K562 (cell line): Measurements from ENCODE around the gene TMEM184C. TPM values are rescaled to one million over a fixed set of nuclear protein-coding genes. Genes with fewer than 3 reads are reported as not detected.
A peak's percentile ranks its signal among the peaks of the same experiment; 100 is the strongest.

Source experiments
- CHCHD3 ChIP-seq: fragments of 250-450 bp; sonication (Bioruptor Pico); IDR thresholded peaks from 2 replicates; pipeline ENCODE4 v2.1.2; 2022; ENCODE audit warnings: mild to moderate bottlenecking
- FOXJ3 ChIP-seq: sonication (generic); formaldehyde crosslinking; IDR thresholded peaks from 2 replicates; pipeline ENCODE4 v1.4.0; 2020; ENCODE audit warnings: mild to moderate bottlenecking, missing genetic modification reagents
- LCOR ChIP-seq: sonication (generic); formaldehyde crosslinking; IDR thresholded peaks from 2 replicates; pipeline ENCODE4 v1.8.0; 2022; ENCODE audit warnings: mild to moderate bottlenecking, missing genetic modification reagents
- MTA1 ChIP-seq: fragments of 450-650 bp; IDR thresholded peaks from 2 replicates; pipeline ENCODE4 v1.6.1; 2017; ENCODE audit warnings: borderline replicate concordance
- PCBP2 ChIP-seq: fragments of 200-400 bp; formaldehyde crosslinking; IDR thresholded peaks from 2 replicates; pipeline ENCODE4 v1.6.1; 2018; ENCODE audit warnings: low read length, low read depth, mild to moderate bottlenecking, moderate library complexity; ENCODE audit not compliant: poor library complexity, severe bottlenecking
- PHB2 ChIP-seq: fragments of 450-650 bp; IDR thresholded peaks from 2 replicates; pipeline ENCODE4 v1.6.1; 2017; ENCODE audit warnings: low read depth
- PHF8 ChIP-seq: fragments of 200-600 bp; sonication (generic); IDR thresholded peaks from 2 replicates; pipeline ENCODE4 v1.6.1; 2012; ENCODE audit warnings: mixed run types, mild to moderate bottlenecking, inconsistent platforms, low read length, moderate library complexity, borderline replicate concordance
- RAD21 ChIP-seq, 2 experiments: fragments of 250-450 bp in 1 of 2; fragments of 450-650 bp in 1 of 2; sonication (Bioruptor Pico) in 1 of 2; formaldehyde crosslinking in 1 of 2; IDR thresholded peaks in 1 of 2; conservative IDR thresholded peaks in 1 of 2; 2 replicates each; pipeline versions ENCODE4 v1.4.0 to v1.8.0; 2020 to 2022; ENCODE audit warnings: mild to moderate bottlenecking in 2 of 2, moderate library complexity in 1 of 2
- RBM22 ChIP-seq: fragments of 200-400 bp; formaldehyde crosslinking; IDR thresholded peaks from 2 replicates; pipeline ENCODE4 v1.6.1; 2018; ENCODE audit warnings: low read length, low read depth; ENCODE audit not compliant: poor library complexity, severe bottlenecking
- RHOXF2B ChIP-seq: fragments of 250-450 bp; sonication (Bioruptor Pico); conservative IDR thresholded peaks from 2 replicates; pipeline ENCODE4 v1.5.1; 2021
- SMARCE1 ChIP-seq: fragments of 450-650 bp; IDR thresholded peaks from 2 replicates; pipeline ENCODE4 v1.7.1; 2016; ENCODE audit warnings: mild to moderate bottlenecking
- SMC3 ChIP-seq: conservative IDR thresholded peaks from 2 replicates; pipeline ENCODE4 v1.6.1; 2011; ENCODE audit warnings: low read depth, low read length, improper control_type of control experiment; ENCODE audit not compliant: insufficient read depth
- SRF ChIP-seq, 2 experiments: fragments of 250-450, 450-650 bp in 1 of 2; sonication (Bioruptor Pico) in 1 of 2; sonication (generic) in 1 of 2; formaldehyde crosslinking; IDR thresholded peaks; 2 replicates each; pipeline versions ENCODE4 v1.5.0 to v1.5.1; 2020 to 2022; ENCODE audit warnings: mild to moderate bottlenecking in 1 of 2, missing genetic modification reagents in 1 of 2
- SRSF3 ChIP-seq: fragments of 200-400 bp; formaldehyde crosslinking; IDR thresholded peaks from 2 replicates; pipeline ENCODE4 v1.6.1; 2016; ENCODE audit warnings: mild to moderate bottlenecking, low read length, moderate library complexity; ENCODE audit not compliant: insufficient read depth
- ZNF12 ChIP-seq: sonication (generic); formaldehyde crosslinking; IDR thresholded peaks from 2 replicates; pipeline ENCODE4 v1.4.0; 2020; ENCODE audit warnings: mild to moderate bottlenecking, missing genetic modification reagents
- ZNF224 ChIP-seq: sonication (generic); formaldehyde crosslinking; IDR thresholded peaks from 2 replicates; pipeline ENCODE4 v1.8.0; 2022; ENCODE audit warnings: mild to moderate bottlenecking, missing genetic modification reagents
- ZNF384 ChIP-seq: IDR thresholded peaks from 2 replicates; pipeline ENCODE4 v1.6.1; 2012; ENCODE audit warnings: low read depth, low read length, improper control_type of control experiment
- ZNF551 ChIP-seq: fragments of 250-450 bp; sonication (Bioruptor Pico); IDR thresholded peaks from 2 replicates; pipeline ENCODE4 v1.5.0; 2021; ENCODE audit warnings: mild to moderate bottlenecking, moderate library complexity
- ZNF699 ChIP-seq: fragments of 250-450 bp; sonication (Bioruptor Pico); IDR thresholded peaks from 2 replicates; pipeline ENCODE4 v1.8.0; 2021; ENCODE audit warnings: mild to moderate bottlenecking, moderate library complexity; ENCODE audit not compliant: insufficient replicate concordance
- ZNF778 ChIP-seq: fragments of 450-650 bp; formaldehyde crosslinking; IDR thresholded peaks from 2 replicates; pipeline ENCODE4 v1.4.0; 2020; ENCODE audit warnings: mild to moderate bottlenecking, moderate library complexity
- ZSCAN29 ChIP-seq: fragments of 450-650 bp; IDR thresholded peaks from 2 replicates; pipeline ENCODE4 v1.6.1; 2017
- polyA plus RNA-seq, 8 experiments: library from polyadenylated mRNA; depleted of rRNA in 4 of 8; stranded (reverse) in 5 of 8; unstranded in 3 of 8; fragments of >200 nt; fragmentation: Nextera tagmentation in 2 of 8; fragmentation: Illumina TruSeq in 1 of 8; extraction: Ambion mirVana in 2 of 8; extraction: Trizol in 1 of 8; gene quantifications; 2 replicates each; pipeline versions ENCODE4 v1.2.1 to v1.2.3, GENCODE V29; 2011 to 2014; ENCODE audit warnings: inconsistent platforms in 1 of 8, missing spikeins in 1 of 8
- total RNA-seq, 7 experiments: library from RNA; depleted of rRNA in 6 of 7; stranded (reverse); fragments of >200 nt in 6 of 7; fragmentation: Illumina TruSeq in 2 of 7; extraction: Trizol in 2 of 7; gene quantifications; 2 replicates each; pipeline versions ENCODE4 v1.2.1 to v1.2.3, GENCODE V29; 2011 to 2021; ENCODE audit warnings: low replicate concordance in 1 of 7
- TF ChIP-seq, protein P1 (sequence below), 2 experiments: fragments of 200-800 bp in 1 of 2; sonication (Bioruptor generic) in 1 of 2; sonication (generic) in 1 of 2; formaldehyde crosslinking in 1 of 2; IDR thresholded peaks in 1 of 2; conservative IDR thresholded peaks in 1 of 2; 2 replicates each; pipeline versions ENCODE4 v1.5.0 to v1.6.1; 2016 to 2020; ENCODE audit warnings: missing compliant biosample characterization in 1 of 2, missing genetic modification characterization in 1 of 2, missing genetic modification reagents in 1 of 2
- TF ChIP-seq, protein P2 (sequence below): sonication (generic); formaldehyde crosslinking; IDR thresholded peaks from 2 replicates; pipeline ENCODE4 v1.8.1; 2022; ENCODE audit warnings: missing genetic modification reagents
- TF ChIP-seq, protein P3 (sequence below): fragments of 250-450 bp; sonication (Bioruptor Pico); IDR thresholded peaks from 2 replicates; pipeline ENCODE4 v1.4.0; 2020

Gene TMEM184C
- total and polyA plus RNA-seq, 9 of the 15 experiments (the other 6 are each of a cell fraction or from before 2014, with no cell fraction given): 3.9 to 24.2 (median 18.2) TPM

DNA sequence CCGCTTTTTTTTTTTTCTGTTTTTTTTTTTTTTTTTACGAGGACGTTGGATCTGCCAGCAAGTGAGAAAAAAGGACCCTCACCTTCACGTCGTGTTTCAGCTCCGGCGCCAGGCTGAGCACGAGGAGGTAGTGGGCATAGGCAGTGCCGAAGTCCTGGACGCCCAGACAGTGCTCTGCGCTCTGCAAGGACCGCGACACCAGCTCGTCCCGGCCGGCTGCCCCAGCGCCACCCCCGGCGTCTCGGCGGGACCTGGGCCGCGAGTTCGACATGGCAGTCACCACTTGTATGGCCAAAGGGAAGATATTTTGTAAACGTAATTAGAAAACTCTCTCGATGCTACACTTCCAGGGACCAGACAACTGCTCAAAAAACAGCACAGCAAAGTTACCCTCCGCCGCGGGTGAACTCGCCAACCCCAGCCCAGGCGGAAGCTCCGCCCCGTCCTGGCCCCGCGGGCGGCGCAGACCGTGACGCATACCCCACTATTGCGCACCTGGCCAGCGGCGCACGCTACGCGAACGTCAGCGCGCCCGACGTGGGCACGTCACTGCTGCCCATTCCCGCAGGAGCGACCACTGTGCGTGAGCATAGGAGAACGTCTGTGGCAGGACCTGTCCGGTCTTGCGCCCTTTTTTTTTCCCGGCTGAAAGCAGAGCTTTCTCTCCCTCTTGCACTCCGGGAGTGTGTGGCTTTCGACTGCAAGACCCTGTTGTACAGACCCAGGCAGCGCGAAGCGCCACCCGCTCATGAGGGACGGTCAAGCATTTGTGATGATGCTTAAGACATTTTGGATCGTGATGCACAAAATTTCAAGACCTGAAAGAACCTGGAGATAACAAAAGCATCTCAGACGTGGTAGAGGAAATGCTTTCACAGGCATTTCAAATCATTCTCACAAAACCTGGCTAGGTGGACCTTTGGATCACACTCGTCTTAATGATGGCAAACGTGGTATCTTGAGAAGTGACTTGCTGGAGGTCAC lies 66.8 kb downstream of the TMEM184C start, which contains the start of gene PRMT9 (continued):
- TF ChIP-seq ZNF224 (CRISPR knock-in tag): no peak
- TF ChIP-seq, protein P1, sequence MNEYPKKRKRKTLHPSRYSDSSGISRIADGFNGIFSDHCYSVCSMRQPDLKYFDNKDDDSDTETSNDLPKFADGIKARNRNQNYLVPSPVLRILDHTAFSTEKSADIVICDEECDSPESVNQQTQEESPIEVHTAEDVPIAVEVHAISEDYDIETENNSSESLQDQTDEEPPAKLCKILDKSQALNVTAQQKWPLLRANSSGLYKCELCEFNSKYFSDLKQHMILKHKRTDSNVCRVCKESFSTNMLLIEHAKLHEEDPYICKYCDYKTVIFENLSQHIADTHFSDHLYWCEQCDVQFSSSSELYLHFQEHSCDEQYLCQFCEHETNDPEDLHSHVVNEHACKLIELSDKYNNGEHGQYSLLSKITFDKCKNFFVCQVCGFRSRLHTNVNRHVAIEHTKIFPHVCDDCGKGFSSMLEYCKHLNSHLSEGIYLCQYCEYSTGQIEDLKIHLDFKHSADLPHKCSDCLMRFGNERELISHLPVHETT (CRISPR knock-in tag; conservative IDR thresholded peaks at IDR 0.05 in 1 of 2, IDR thresholded peaks at IDR 0.05 in 1 of 2): peak in 1 of 2 experiments; percentile 59; a peak in 1 of 4 replicates
- TF ChIP-seq SMARCE1: no peak
- no peak for TF ChIP-seq ZNF699 (CRISPR knock-in tag)
- no peak for TF ChIP-seq CHCHD3 (CRISPR knock-in tag)
- peak; percentile 96 for TF ChIP-seq MTA1
- TF ChIP-seq RBM22: no peak
- no peak for TF ChIP-seq FOXJ3
- no peak for TF ChIP-seq RHOXF2B (CRISPR knock-in tag)
- TF ChIP-seq ZNF778 (CRISPR knock-in tag): no peak
- TF ChIP-seq SMC3: no peak
- TF ChIP-seq ZSCAN29: no peak
- no peak for TF ChIP-seq RAD21 (CRISPR knock-in tag; conservative IDR thresholded peaks at IDR 0.05 in 1 of 2, IDR thresholded peaks at IDR 0.05 in 1 of 2)
- peak; percentile 92 for TF ChIP-seq PHF8
- no peak for TF ChIP-seq PCBP2
- TF ChIP-seq PHB2: no peak
- TF ChIP-seq ZNF384: peak; percentile 37; the same call in 1 of the 2 replicates
- peak in 1 of 2 experiments; percentile 67; a peak in 1 of 4 replicates for TF ChIP-seq SRF (CRISPR knock-in tag; IDR thresholded peaks at IDR 0.05)
- TF ChIP-seq, protein P2, sequence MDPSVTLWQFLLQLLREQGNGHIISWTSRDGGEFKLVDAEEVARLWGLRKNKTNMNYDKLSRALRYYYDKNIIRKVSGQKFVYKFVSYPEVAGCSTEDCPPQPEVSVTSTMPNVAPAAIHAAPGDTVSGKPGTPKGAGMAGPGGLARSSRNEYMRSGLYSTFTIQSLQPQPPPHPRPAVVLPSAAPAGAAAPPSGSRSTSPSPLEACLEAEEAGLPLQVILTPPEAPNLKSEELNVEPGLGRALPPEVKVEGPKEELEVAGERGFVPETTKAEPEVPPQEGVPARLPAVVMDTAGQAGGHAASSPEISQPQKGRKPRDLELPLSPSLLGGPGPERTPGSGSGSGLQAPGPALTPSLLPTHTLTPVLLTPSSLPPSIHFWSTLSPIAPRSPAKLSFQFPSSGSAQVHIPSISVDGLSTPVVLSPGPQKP (CRISPR knock-in tag): no peak
- no peak for TF ChIP-seq LCOR
- TF ChIP-seq, protein P3, sequence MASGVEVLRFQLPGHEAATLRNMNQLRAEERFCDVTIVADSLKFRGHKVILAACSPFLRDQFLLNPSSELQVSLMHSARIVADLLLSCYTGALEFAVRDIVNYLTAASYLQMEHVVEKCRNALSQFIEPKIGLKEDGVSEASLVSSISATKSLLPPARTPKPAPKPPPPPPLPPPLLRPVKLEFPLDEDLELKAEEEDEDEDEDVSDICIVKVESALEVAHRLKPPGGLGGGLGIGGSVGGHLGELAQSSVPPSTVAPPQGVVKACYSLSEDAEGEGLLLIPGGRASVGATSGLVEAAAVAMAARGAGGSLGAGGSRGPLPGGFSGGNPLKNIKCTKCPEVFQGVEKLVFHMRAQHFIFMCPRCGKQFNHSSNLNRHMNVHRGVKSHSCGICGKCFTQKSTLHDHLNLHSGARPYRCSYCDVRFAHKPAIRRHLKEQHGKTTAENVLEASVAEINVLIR (CRISPR knock-in tag): peak; percentile 96
- TF ChIP-seq SRSF3: no peak
- no peak for TF ChIP-seq ZNF551
- peak; percentile 63; the same call in 1 of the 2 replicates for TF ChIP-seq ZNF12 (CRISPR knock-in tag)
